Tibial artery (tissue), 4 donors: ENCODE results near the gene NXT1.
"Not testable (repeated sequence)": the region's sequence is repeated elsewhere in the genome, so short reads cannot be mapped to it uniquely, and the experiment has no call there.

Source experiments
- DNase-seq, 2 donors: peaks; one replicate each; pipeline ENCODE4 v3.0.0-alpha.2; 2019
- H3K27ac ChIP-seq, 2 donors: fragments of 200-600 bp; sonication (generic) in 1 of 2; 1 replicate in 1 of 2; 2 replicates in 1 of 2; pipeline ENCODE4 v1.5.1; 2018 to 2019; ENCODE audit warnings: mild to moderate bottlenecking in 1 of 2
- H3K27me3 ChIP-seq, 2 donors: fragments of 200-600 bp; sonication (generic) in 1 of 2; one replicate each; pipeline versions ENCODE4 v1.5.1 to v1.6.0; 2016 to 2019
- H3K36me3 ChIP-seq, 3 donors: fragments of 200-600 bp; sonication (generic) in 2 of 3; one replicate each; pipeline ENCODE4 v1.5.1; 2016 to 2019; ENCODE audit warnings: mild to moderate bottlenecking in 2 of 3
- H3K4me1 ChIP-seq, 4 donors: fragments of 200-600 bp; sonication (generic) in 2 of 4; 1 replicate in 3 of 4; 2 replicates in 1 of 4; pipeline ENCODE4 v1.5.1; 2016 to 2019
- H3K4me3 ChIP-seq, 2 donors: fragments of 200-600 bp; sonication (generic) in 1 of 2; 1 replicate in 1 of 2; 2 replicates in 1 of 2; pipeline ENCODE4 v1.5.1; 2018 to 2019; ENCODE audit warnings: mild to moderate bottlenecking in 2 of 2
- H3K9me3 ChIP-seq, 3 donors: fragments of 200-600 bp; sonication (generic) in 1 of 3; one replicate each; pipeline ENCODE4 v1.5.1; 2016 to 2019
- intact Hi-C: fragments of 100-400 bp; cut with DNase I; formaldehyde crosslinking; loops from one replicate; pipeline ENCODE4 v1.15.0; 2023; ENCODE audit warnings: low total_unique reads
- TF ChIP-seq, protein P1 (sequence below), 2 experiments: fragments of 200-600 bp in 1 of 2; fragments of 450-650 bp in 1 of 2; IDR thresholded peaks; one replicate each; pipeline ENCODE4 v1.5.1; 2017 to 2019; ENCODE audit warnings: antibody characterized with exemption in 2 of 2, mild to moderate bottlenecking in 1 of 2, moderate library complexity in 1 of 2

The NXT1 gene

DNA sequence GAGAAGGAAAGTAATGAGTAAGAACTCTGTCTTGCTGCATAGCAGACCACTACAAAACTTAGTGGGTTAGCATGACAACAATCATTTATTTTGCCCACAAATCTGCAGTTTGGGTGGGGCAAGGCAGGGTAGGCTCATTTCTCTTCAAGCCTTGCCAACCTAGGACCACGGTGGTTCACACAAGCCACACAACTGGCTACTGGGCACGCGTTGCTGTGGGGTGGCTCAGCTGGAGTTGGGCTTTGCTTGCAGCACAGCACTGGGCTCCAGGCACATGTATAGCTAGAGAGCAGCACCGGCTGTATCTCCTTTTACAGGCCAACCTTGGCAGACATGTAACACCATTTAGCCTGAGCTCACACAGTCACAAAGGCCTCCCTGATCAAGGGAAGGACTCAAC is 4.6 kb upstream of the NXT1 start:
- H3K4me1 ChIP-seq = peaks cover 0 to 8% (median 6%) of the 10 kb centered on the region in 4 donors
- intact Hi-C loops = loop anchor here (5.0 to 10.0 kb wide), 3 partner anchors 76 to 291 kb away; partner anchors contain the start of genes CST9 and NAPB
- DNase-seq = no peak

DNA sequence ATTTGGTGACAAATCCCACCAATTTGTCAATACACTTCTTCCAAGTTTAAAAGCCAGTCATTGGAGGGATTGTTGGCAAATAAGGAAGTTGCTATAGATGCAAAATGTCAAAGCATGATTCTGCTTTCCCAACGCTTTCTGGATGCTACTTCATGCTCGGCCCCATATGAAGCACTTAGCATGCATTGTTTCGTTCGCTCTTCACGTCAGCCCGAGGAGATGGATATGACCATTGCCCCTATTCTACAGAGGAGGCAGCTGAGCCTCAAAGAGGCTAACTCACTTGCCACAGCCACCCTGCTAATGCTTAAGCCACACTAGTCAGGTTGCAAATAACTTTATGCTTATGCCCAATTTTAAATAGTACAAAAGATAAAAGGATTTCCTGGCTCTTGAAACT is 2.8 kb upstream of the NXT1 start:
- H3K9me3 ChIP-seq = no peaks in the 10 kb centered on the region
- H3K4me3 ChIP-seq = no peak overlapping the region
- no peak for DNase-seq
- TF ChIP-seq, protein P1, sequence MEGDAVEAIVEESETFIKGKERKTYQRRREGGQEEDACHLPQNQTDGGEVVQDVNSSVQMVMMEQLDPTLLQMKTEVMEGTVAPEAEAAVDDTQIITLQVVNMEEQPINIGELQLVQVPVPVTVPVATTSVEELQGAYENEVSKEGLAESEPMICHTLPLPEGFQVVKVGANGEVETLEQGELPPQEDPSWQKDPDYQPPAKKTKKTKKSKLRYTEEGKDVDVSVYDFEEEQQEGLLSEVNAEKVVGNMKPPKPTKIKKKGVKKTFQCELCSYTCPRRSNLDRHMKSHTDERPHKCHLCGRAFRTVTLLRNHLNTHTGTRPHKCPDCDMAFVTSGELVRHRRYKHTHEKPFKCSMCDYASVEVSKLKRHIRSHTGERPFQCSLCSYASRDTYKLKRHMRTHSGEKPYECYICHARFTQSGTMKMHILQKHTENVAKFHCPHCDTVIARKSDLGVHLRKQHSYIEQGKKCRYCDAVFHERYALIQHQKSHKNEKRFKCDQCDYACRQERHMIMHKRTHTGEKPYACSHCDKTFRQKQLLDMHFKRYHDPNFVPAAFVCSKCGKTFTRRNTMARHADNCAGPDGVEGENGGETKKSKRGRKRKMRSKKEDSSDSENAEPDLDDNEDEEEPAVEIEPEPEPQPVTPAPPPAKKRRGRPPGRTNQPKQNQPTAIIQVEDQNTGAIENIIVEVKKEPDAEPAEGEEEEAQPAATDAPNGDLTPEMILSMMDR (IDR thresholded peaks at IDR 0.05) = no peak
- peaks cover 0 to 21% (median 20%) of the 10 kb centered on the region in 4 donors for H3K4me1 ChIP-seq
- H3K36me3 ChIP-seq = no peaks in the 10 kb centered on the region
- intact Hi-C loops = loop anchor here (5.0 to 10.0 kb wide), 3 partner anchors 75 to 293 kb away; partner anchors contain the start of genes CST9 and NAPB
- no peaks in the 10 kb centered on the region for H3K27me3 ChIP-seq
- no peak overlapping the region for H3K27ac ChIP-seq

More for the DNA sequence above, 4.6 kb upstream of the NXT1 start:
- no peaks in the 10 kb centered on the region for H3K27me3 ChIP-seq
- H3K9me3 ChIP-seq = no peaks in the 10 kb centered on the region
- TF ChIP-seq, protein P1 (IDR thresholded peaks at IDR 0.05) = no peak
- no peak overlapping the region for H3K27ac ChIP-seq
- no peaks in the 10 kb centered on the region for H3K36me3 ChIP-seq
- no peak overlapping the region for H3K4me3 ChIP-seq

DNA sequence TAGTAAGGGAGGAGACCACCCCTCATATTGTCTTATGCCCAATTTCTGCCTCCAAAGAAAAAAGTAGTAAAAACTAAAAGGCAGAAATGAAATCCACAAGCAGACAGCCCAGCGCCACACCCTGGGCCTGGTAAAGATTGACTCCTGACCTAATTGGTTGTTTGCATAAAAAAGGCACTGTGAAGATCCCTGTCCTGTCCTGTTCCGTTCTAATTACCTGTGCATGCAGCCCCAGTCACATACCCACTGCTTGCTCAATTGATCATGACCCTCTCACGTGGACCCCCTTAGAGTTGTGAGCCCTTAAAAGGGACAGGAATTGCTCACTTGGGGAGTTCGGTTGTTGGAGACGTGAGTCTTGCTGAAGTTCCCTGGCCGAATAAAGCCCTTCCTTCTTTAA is 2.1 kb upstream of the NXT1 start:
- peak overlapping the region in 1 of 2 donors; percentile 99 for H3K27ac ChIP-seq
- H3K36me3 ChIP-seq, H3K4me3 ChIP-seq, DNase-seq, H3K27me3 ChIP-seq, H3K9me3 ChIP-seq: not testable (repeated sequence)
- intact Hi-C loops = loop anchor here (5.0 to 10.0 kb wide), 3 partner anchors 74 to 294 kb away; partner anchors contain the start of genes CST9 and NAPB
- peaks cover 0 to 24% (median 20%) of the 10 kb centered on the region in 4 donors for H3K4me1 ChIP-seq

DNA sequence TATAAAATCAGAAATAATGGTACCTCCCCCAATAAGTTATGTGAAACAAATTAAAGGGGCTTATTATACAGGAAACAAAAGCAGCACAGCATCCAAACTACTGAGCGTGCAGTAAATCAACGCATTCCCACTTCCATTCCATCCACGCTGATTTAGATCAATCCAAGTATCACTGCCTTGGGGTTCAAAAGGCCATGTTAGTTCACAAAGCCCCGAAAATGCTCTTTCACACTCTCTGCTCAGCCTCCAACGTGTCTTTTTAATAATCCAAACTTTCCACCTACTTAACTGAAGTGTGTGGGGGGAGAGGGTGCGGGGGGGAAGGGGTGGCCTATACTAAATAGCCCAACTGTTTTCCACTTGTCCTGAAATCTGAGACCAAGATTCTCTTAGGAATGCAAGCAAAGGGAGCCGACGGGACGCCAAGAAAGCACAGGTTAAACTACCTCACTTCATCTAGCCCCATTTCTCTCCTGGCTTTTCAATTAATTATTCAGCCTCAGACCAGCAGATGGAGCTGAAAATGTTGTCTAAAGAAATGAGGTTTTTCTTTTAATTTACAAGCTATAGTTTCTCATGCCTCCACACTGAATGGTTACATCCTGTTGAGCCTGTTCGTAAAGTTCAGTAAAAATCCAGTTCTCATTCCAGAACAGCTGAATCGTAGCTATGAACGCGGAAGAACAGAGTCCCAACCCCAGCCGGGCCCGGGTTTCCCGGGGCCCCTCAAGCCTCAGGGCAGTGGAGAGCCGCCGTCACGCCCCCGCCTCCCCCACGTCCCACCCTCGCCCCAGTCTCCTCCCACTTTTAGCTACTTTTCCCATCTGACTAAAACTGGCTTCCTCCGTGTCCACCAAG is 1.0 kb upstream of the NXT1 start:
- Histone ChIP-seq H3K9me3 (no peaks in the 10 kb centered on the region), H3K4me3 (peak overlapping the region; percentile 69 to 97), H3K36me3 (peaks cover 6 to 10% (median 8%) of the 10 kb centered on the region in 3 donors), H3K4me1 (peaks cover 0 to 24% (median 20%) of the 10 kb centered on the region in 4 donors), H3K27me3 (no peaks in the 10 kb centered on the region), H3K27ac (peak overlapping the region; percentile 99 to 100)
- TF ChIP-seq, protein P1 (IDR thresholded peaks at IDR 0.05) = peak; percentile 59 to 77
- peak; percentile 86 to 92 for DNase-seq
- intact Hi-C loops = loop anchor here (5.0 to 10.0 kb wide), 5 partner anchors 73 to 295 kb away; partner anchors contain the start of genes CST9 and NAPB

DNA sequence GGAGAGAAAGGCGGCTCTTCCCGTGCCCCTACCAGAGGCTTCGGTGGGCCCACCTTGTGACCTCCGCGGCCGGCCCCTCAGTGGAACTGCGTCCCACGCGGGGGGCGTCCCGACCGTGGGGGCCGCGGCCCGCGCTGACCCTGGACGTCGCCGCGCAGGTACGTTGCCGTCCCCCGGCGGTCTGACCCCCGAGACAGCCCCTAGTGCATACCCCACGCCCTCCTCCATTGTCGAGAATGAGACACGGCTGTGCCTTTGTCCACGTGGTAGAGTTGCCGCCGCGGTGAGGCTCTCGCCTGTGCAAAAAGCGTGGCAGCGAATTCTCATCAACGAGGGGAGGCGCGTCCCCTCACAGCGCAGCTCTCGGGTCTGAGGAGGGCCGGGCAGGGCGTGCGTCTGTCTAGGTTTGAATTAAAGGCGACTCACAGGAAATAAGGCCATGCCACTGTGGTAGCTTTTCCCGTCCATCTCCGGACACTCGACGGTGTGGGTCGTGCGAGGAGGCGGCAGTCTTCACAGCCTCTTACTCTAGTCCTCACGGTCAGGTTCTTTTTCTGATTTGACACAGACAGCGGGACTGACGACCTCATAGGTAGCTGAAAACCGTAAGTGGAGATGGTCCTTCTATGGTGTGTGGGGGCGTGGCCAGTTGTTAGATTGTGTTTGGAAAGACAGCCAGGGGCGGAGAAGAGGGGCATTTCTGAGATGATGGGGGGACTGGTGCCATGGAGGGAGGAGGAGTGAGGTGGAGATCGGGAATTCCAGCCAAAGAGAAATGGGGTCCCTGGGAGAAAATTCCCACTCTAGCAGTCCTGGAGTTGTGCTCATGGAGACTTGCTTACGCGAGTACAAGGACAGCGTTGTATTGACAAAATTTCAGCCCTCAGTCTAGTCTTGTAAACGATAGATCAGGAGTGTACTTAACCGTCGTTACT is 580 bp downstream of the NXT1 start:
- peaks cover 8 to 26% (median 17%) of the 10 kb centered on the region in 3 donors for H3K36me3 ChIP-seq
- intact Hi-C loops = loop anchor here (5.0 to 10.0 kb wide), 2 partner anchors 206 to 276 kb away; no protein-coding TSS in a partner anchor
- TF ChIP-seq, protein P1 (IDR thresholded peaks at IDR 0.05) = no peak
- peaks cover 0 to 24% (median 20%) of the 10 kb centered on the region in 4 donors for H3K4me1 ChIP-seq
- no peaks in the 10 kb centered on the region for H3K9me3 ChIP-seq
- H3K4me3 ChIP-seq = peak overlapping the region; percentile 69 to 97
- peak; percentile 58 to 79 for DNase-seq
- H3K27ac ChIP-seq = peak overlapping the region; percentile 99 to 100
- no peaks in the 10 kb centered on the region for H3K27me3 ChIP-seq
